Stimulated activated CD8-positive, alpha-beta memory T cell treated with anti-CD3 and anti-CD28 coated beads, Interleukin-4, amount 100 ng/mL, for 24 hours (primary cell): ENCODE data around the gene ARFGAP3.

Experiments
- DNase-seq: peaks from one replicate; pipeline ENCODE4 v3.0.0-alpha.2; 2020; ENCODE audit warnings: low read depth

The ARFGAP3 gene

DNA sequence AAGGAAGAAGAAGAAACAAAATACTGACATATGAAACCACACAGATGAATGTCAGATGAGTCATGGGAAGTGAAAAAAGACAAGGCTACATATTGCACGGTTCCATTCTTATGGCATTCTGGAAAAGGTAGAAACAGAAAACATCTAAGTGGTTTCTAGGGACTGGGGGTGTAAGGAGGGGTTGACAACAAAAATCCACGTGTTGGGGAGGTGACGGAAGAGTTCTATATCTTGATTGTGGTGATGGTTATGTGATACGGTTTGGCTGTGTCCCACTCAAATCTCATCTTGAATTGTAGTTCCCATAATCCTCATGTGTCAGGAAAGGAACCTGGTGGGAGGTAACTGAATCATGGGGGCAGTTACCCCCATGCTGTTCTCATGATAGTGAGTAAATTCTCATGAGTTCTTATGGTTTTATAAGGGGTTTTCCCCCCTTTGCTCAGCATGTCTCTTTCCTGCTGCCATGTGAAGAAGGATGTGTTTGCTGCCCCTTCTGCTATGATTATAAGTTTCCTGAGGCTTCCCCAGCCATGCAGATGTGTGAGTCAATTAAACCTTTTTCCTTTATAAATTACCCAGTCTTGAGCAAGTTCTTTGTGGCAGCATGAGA, 6.4 kb upstream of the ARFGAP3 start:
- DNase-seq, result peak; percentile 38

DNA sequence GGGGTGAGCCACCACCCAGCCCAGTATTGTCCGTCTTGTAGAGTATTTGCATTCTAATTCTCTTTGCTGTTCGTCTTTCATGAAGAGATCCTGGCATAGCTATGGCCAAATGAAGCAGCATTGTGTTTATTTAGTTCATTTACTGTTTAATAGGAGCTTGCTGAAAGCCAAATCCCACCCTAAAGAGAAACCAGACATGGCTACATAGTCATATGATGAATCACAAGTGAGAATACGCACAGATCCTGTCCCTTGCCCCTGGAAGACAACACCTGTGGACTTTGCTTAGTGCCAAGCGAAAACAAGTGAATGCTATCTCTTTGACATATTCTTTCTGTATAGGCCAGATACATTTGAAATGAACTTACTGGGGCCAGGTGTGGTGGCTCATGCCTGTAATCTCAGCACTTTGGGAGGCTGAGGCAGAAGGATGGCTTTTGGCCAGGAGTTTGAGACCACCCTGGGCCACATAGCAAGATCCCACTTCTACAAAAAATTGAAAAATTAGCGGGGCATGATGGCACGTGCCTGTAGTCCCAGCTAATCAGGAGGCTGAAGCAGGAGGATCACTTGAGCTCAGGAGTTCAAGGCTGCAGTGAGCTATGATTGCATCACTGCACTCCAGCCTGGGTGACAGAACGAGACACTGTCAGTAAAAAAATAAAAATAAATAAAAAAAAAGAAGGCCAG, 5.1 kb upstream of the ARFGAP3 start:
- DNase-seq, result no peak

DNA sequence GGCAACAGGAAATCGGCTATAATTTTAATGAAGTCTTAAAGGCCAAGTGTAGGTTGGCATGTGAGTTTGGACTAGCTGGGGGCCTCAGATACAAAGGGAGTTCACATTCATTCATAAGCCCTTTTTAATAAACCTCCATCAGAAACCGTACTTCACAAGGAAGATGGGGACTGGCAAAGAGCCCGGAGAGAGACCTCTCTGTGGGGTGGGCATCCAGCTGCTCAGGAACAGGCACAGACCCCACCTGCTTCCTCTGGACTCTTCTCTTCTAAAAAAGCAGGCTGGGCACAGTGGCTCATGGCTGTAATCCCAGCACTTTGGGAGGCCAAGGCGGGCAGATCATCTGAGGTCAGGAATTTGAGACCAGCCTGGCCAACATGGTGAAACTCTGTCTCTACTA, 3.9 kb upstream of the ARFGAP3 start:
- DNase-seq, result no peak

DNA sequence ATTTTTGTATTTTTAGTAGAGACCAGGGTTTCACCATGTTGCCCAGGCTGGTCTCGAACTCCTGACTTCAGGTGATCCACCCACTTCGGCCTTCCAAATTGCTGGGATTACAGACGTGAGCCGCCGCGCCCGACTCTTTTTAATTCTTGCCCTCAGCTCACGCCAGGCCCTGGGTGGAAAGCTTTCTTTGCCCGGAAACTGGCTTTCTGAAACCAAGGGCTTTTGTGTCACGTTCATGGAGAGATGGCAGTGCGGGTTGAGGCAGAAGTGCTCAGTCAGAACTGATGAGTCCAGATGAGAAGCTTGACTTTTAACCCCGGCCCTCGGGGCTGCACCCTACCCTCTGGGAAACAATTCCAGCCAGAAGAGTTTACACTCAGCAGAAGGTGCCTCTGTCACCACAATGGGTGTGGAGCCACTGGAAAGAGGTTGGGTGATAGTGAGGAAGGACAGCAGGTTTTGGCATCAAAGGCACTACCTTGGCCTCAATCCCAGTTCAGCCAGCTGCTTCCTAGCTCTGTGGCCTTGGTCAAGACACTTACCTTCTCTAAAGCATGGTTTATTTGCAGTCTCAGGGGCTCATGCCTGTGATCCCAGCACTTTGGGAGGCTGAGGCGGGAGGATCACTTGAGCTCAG, 890 bp upstream of the ARFGAP3 start:
- no peak for DNase-seq

DNA sequence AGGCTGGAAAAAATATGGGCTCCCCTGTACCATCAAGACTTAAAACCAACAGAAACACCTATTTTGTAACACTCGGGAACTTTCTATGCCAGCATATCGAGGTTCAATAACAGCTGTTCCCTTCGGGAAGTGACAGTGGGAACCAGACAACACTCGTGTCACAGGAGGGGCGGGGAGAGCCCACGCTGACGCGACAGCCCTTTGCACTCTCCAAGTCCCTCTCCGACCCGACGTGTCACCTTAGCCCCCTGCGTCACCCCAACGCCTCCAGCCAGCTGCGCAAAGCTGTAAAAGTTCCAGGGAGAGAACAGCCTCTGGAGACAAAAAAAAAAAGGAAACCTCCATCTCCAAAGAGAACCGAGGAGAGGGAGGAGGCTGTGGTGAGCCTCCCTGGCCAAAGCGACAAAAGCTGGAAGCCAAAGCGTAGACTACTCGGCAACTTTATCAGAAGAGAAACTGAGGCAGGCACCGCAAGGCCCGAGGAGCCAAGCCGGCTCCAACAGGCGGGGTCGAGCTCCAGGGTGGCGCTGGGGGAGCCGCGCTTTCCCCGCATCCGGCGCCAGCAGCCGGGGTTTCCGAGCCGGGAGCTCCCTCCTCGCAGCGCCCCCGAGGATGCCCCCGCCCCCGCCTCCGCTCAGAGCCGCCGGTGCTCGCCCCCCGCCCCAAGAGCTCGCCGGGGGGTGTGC, 751 bp downstream of the ARFGAP3 start:
- peak; percentile 33 for DNase-seq

DNA sequence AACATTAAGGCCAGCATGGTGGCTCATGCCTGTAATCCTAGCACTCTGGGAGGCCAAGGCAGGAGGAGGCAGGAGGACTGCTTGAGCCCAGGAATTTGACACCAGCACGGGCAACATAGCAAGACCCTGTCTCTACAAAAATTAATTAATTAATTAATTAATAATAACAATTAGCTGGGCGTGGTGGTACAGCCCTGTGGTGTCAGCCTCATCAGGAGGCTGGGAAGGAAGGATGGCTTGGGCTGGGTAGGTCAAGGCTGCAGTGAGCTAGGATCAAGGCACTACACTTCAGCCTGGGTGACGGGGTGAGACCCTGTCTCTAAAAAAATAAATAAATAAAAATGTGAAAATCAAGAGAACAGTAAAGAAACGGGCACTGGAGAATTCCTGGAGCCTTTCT, 1.4 kb downstream of the ARFGAP3 start:
- DNase-seq, result no peak

DNA sequence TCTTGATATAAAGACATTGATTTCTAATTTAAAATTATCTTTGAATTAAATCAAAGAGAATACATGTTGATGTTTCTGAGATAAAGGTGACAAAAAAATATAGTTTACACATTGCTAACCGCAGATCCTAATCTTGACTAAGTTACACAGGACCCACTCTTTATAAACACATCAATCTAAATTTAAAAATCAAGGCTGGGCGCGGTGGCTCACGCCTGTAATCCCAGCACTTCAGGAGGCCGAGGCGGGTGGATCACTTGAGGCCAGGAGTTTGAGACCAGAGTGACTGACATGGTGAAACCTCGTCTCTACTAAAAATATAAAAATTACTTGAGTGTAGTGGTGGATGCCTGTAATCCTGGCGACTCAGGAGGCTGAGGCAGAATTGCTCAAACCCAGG, 1.9 kb downstream of the ARFGAP3 start:
- DNase-seq, result no peak

DNA sequence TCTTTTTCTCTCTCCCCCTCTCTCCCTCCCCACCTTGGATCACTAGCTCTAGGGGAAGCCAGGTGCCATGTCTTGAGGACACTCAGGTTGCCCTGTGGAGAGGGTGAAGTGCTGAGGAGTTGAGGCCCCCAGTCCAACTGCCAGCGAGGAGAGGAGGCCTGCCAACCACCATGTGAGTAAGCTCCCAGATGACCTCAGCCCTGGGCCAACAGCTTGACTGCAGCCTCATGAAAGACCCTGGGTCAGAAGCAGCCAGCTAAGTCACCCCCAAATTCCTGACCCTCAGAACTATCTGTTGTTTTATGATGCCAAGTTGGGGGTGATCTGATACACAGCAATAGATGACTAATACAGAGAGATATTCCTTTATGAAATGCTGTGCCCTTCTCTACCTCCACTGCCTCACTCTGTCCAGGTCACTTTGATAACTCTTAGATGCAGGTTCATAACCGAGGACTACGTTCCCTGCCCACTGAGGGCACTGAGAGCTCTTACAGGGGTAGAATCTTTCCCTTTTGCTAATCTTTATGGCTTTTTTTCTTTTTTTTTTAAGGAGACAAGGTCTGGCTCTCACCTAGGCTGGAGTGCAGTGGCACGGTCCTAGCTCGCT, 8.0 kb downstream of the ARFGAP3 start:
- DNase-seq, result no peak

DNA sequence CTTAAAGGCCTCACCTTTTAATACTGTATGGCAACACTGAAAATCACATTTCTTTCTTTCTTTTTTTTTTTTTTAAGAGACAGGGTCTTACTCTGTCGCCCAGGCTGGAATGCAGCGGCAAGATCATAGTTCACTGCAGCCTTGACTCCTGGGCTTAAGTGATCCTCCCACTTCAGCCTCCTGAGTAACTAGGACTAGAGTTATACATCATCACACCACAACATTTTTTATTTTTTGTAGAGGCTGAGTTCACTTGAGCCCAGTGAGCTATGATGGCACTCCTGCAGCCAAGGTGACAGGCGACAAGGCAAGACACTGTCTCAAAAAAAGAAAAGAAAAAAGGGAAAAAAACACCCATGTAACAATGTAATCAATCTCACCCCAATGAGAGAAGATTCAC, 10.0 kb downstream of the ARFGAP3 start:
- DNase-seq, result no peak

DNA sequence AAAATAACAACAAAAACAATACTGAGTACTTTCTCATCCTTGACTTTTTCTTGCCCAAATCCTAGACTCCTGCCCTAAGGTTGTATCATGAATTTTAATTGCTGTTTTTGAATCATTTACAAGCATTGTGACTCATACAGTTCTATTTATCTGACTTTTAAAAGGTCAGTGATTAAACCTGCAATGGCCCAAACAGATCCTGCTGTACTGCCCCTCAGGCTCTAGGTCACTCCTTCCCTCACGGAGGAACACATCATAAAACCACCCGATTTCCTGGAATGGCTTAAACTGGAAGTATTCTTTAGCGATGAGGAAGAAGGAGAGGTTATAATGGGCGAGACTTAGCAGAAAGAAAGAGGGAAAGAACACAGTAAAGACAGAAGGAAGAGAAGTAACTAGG, 12.3 kb downstream of the ARFGAP3 start:
- no peak for DNase-seq

DNA sequence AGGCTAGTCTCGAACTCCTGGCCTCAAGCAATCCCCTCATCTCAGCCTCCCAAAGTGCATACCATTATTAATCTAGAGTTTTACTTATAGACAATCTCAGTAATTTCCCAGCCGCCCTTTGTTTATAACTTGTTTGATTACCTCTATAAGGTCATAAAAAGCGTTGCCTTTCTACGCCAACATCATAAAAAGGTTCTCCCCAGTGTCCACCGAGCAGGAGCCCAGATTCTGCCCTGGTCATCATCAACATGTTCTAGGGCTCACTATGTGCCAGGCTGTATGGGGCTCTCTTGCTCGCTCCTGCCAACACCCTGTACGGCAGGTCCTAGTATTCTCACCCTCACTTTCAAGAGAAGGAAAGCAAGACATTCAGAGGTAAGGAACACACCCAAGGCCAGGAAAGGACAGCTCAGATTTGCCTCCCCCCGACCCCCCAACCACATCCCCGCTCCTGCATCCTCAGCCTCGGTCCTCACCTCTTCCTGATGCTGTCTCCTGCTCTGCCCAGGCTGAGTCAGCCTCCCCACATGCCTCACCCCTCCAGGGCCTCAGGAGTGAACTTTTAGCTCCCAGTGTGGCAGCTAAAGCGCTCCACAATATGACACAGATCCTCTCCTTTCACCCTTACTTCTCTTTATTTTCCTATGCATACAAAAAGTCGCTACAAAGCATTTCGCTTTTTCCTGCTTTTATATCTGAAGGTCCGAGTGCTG, 14.3 kb downstream of the ARFGAP3 start:
- DNase-seq, result no peak

DNA sequence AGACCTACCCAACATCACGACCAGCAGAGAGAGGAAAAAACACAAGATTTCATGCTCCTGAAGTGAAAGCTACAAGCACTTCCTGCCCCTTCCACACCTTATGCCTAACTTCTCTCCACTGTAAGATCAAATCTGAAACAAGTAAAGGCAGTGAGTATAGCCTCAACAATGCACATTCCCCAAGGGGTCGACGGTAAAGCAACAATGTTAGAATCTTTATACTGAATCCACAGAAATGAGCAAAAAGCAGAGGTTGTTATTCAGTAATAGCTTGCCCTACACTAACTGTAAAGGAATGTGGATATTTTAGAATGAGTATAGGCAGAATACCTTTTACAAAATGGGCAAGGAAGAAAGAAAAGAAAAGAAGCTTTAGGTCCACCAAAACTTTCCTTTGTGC, 15.6 kb downstream of the ARFGAP3 start:
- DNase-seq, result no peak

DNA sequence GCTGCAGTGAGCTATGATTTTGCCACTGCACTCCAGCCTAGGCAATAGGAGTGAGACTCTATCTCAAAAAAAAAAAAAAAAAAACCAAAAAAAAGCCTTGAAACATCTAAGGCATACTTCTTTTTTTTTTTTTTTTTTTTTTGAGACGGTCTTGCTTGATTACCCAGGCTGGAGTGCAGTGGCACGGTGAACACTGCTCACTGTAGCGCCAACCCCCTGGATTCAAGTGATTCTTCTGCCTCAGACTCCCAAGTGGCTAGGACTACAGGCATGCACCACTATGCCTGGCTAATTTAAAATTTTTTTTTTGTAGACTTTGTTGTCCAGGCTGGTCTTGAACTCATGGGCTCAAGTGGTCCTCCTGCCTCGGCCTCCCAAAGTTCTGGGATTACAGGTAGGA, 19.5 kb downstream of the ARFGAP3 start:
- DNase-seq, result no peak

DNA sequence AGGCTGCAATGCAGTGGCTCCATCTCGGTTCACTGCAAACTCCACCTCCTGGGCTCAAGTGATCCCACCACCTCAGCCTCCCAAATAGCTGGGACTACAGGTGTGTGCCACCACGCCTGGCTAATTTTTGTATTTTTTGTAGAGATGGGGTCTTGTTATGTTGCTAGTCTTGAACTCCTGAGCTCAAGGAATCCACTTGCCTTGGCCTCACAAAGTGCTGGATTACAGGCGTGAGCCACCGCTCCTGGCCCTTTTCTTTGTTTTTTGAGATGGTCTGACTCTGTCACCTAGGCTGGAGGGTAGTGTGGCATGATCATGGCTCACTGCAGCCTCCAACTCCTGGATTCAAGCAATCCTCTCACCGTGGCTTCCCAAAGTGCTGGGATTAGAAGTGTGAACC, 21.0 kb downstream of the ARFGAP3 start:
- DNase-seq, result no peak

DNA sequence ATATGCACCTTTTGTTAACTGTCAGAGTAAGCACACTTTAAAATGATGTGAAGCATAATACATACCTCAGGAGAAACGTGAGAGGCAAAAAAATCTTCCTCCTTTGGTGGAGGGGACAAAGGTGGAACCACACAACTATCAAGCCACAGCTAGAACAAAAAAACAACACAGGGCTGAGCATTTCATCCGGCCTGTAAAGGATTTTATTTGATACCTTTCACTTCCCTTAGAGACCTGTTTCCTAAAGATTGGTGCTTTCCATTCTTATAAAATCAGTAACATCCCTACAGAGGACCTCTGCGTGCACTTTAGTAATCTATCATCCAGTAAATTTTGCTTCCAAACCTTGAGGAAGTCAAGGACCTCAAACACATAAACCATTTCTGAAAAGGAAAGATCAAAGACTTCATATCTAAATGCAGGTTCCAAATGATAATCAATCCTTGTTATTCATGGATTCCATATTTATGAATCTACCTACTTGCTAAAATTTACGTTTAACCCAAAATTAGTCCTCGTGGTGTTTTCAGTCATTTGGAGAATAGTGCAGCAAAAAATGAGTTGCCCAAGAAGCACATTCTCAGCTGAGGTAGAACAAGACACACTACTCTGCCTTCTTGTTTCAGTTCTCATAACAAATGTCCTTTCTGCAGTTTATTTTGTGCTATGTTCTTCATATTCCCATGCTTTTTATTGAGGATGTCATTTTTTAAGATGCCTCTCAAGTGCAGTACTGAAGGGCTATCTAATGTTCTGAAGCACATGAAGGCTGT, 22.7 kb downstream of the ARFGAP3 start:
- no peak for DNase-seq

DNA sequence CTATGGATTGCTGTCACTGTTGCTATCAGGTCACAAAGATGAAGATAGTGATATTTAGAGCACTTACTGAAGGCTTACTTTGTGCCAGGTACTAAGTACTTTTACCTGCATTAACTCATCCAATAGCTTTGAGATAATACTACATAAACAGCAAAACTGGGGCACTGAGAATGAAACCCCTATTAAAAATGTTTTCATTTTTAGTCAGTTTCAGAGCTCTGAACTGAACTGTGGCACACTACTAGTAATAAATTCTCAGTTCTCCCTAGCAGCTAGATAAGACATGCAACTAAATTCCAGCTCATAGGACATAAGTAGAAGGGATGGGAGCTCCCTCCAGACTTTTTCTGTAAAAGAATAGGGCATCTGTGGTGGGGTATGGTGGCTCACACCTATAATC, 24.0 kb downstream of the ARFGAP3 start:
- DNase-seq, result no peak

DNA sequence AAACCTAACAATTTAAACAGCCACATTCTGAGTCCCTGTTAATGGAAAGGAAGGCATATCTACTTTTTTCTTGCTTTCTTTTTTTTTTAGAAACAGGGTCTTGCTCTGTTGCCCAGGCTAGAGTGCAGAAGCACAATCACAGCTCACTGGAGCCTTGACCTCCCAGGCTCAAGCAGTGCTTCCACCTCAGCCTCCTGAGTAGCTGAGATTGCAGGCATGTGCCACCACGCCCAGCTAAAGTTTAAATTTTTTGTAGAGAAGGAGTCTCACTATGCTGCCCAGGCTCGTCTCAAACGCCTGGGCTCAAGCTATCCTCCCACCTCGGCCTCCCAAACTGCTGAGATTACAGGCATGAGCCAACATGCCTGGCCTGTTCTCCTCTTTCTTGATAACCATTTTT, 25.4 kb downstream of the ARFGAP3 start:
- no peak for DNase-seq

DNA sequence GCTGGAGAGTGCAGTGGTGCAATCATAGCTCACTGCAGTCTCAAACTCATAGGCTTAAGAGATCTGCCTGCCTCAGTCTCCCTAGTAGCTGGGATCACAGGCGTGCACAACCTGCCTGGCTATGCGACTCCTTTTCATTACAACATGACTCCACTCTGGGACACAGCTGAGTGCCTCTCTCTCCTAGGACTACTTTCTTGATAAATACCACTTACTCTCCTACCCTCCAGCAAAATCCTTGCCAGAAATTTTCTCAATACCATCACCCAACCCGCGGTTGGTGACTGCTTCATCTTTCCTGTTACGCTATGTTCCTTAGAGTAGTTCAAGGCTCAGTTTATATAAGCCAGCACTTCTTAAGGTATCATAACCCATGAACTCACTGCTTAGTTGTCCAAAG, 26.9 kb downstream of the ARFGAP3 start:
- DNase-seq, result no peak

DNA sequence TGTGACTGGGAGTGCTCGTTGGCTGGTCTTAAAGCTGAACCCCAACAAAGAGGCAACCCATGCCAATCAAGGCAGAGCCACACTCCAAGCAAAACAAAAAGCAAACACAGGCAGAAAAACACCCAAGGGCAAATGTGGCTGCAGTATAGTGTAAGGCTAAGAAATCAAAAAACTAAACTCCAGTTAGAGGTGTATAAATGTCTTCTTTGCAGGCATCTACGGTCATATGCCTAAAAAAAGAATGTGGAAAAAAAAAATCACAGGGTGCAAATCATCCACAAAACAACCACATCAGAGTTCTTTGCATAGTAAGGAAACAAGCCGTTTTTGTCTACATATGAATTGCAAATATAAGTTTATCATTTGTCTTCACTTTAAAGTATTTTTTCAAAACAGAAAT, 27.8 kb downstream of the ARFGAP3 start:
- no peak for DNase-seq

DNA sequence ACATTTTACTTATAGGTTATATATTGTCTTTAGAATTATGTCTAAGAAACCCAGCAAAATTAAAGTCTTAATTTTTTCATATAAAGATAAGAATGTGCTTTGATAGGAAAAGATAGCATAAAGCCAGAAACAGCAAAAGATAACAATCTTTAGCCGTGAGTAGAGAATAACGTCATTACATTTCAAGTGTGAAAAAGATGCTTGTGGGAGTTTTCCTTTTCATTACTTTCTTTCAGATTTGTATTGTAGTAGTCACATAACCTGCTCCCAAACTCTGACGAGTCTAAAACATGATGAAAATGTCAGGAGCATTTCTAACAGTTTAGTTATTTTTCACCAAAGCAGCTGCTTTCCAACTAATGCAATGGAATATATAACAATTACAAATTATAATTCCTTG, 31.3 kb downstream of the ARFGAP3 start:
- DNase-seq, result no peak

DNA sequence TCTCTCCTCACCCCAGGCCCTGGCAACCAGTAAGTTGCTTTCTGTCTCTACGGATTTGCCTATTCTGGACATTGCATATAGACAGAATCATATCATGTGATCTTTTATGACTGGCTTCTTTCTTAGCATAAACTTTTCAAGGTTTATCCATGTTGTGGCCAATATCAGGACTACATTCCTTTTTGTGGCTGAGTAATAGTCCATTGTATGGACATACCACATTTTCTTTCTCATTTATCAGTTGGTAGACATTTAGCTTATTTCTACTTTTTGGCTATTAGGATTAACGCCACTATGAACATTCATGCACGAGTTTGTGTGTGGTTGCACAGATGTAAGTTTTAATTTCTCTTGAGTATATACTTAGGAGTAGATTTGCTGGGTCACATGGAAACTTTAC, 35.7 kb downstream of the ARFGAP3 start:
- no peak for DNase-seq
